ENCODE data around the gene SLC39A1. TPM values are rescaled to one million over a fixed set of nuclear protein-coding genes. Genes with fewer than 3 reads are reported as not detected.

SLC39A1 gene
- total and polyA plus RNA-seq, 2 of the 8 experiments (the other 6 are each of a cell fraction or from before 2014, with no cell fraction given): 238 to 337 TPM

GRCh38 chr1:153963030-153963849 is at the start of gene SLC39A1 (continued):
- TF ChIP-seq TAF7 (optimal IDR thresholded peaks at IDR 0.05; ENCODE audit: borderline replicate concordance, low read depth, low read length) (no peak), POLR2A (IDR thresholded peaks at IDR 0.05; ENCODE audit: control extremely low read depth in 1 of 2, low read depth in 2 of 2, low read length in 2 of 2) (peak; percentile 75 to 88; a peak in 2 of 3 replicates), SIN3A (conservative IDR thresholded peaks at IDR 0.05 in 1 of 2, IDR thresholded peaks at IDR 0.05 in 1 of 2; ENCODE audit: low read depth in 1 of 2, low read length in 2 of 2) (0 out of 4 replicates have a peak, but pooled peaks of 1 of the 2 experiments have one; percentile 24), SRF (IDR thresholded peaks at IDR 0.05; ENCODE audit: low read depth, low read length) (no peak), TEAD4 (IDR thresholded peaks at IDR 0.05; ENCODE audit: low read depth, low read length) (peak; percentile 21), JUND (IDR thresholded peaks at IDR 0.05; ENCODE audit: low read length) (peak; percentile 23; the same call in 1 of the 2 replicates), RNF2 (IDR thresholded peaks at IDR 0.05; ENCODE audit: borderline replicate concordance, low read depth, low read length, missing control alignments, poor library complexity, severe bottlenecking) (no peak), SAP30 (IDR thresholded peaks at IDR 0.05; ENCODE audit: insufficient read depth, insufficient replicate concordance, low read length) (no peak), TAF1 (IDR thresholded peaks at IDR 0.05; ENCODE audit: low read depth, low read length) (peak; percentile 79; the same call in 1 of the 2 replicates), KDM5A (IDR thresholded peaks at IDR 0.05; ENCODE audit: low read length) (no peak), SIRT6 (IDR thresholded peaks at IDR 0.05; ENCODE audit: low read length) (no peak), CHD2 (IDR thresholded peaks at IDR 0.05; ENCODE audit: low read length) (peak; percentile 85), PHF8 (conservative IDR thresholded peaks at IDR 0.05; ENCODE audit: low read depth, low read length) (peak; percentile 44; the same call in 1 of the 2 replicates), ATF3 (IDR thresholded peaks at IDR 0.05; ENCODE audit: insufficient read depth, low read depth, low read length) (no peak), SP1 (IDR thresholded peaks at IDR 0.05; ENCODE audit: low read depth, low read length) (peak; percentile 95), RBBP5 (IDR thresholded peaks at IDR 0.05; ENCODE audit: borderline replicate concordance, low read depth, low read length) (no peak)
- TF ChIP-seq, protein P1, sequence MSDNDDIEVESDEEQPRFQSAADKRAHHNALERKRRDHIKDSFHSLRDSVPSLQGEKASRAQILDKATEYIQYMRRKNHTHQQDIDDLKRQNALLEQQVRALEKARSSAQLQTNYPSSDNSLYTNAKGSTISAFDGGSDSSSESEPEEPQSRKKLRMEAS (IDR thresholded peaks at IDR 0.05): peak; percentile 70; the same call in 1 of the 2 replicates
